ENCODE measurements around the gene GFOD1. TPM values are rescaled to one million over a fixed set of nuclear protein-coding genes. Genes with fewer than 3 reads are reported as not detected.

Gene GFOD1
- total RNA-seq, 2 donors from 2014 or later: 10.0 to 12.2 TPM

DNA sequence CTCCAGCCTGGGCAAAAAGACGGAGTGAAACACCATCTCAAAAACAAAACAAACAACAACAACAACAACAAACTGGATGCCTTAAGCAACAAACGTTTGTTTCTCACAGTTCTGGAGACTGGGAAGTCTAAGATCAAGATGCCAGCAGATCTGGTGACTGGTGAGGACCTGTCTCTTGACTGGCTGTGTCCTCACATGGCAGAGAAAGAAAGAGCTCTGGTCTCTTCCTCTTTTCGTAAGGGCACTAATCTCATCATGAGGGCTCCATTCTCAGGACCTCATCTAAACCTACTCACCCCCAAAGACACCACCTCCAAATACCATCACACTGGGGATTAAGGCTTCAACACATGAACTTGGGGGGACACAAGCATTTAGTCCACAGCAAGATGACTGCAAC, 13.5 kb upstream of the GFOD1 start:
- Histone ChIP-seq H3K36me3 (no peaks in the 10 kb centered on the region), H3K27me3 (replicated peaks; ENCODE audit: insufficient read depth) (no peaks in the 10 kb centered on the region), H3K4me3 (no peak overlapping the region), H3K9me3 (no peaks in the 10 kb centered on the region), H3K4me1 (replicated peaks) (no peaks in the 10 kb centered on the region), H3K27ac (no peak overlapping the region)
- intact Hi-C loops (cut with DNase I): no loop called here
- no peak for DNase-seq (ENCODE audit: low spot score)
- TF ChIP-seq, protein P1, sequence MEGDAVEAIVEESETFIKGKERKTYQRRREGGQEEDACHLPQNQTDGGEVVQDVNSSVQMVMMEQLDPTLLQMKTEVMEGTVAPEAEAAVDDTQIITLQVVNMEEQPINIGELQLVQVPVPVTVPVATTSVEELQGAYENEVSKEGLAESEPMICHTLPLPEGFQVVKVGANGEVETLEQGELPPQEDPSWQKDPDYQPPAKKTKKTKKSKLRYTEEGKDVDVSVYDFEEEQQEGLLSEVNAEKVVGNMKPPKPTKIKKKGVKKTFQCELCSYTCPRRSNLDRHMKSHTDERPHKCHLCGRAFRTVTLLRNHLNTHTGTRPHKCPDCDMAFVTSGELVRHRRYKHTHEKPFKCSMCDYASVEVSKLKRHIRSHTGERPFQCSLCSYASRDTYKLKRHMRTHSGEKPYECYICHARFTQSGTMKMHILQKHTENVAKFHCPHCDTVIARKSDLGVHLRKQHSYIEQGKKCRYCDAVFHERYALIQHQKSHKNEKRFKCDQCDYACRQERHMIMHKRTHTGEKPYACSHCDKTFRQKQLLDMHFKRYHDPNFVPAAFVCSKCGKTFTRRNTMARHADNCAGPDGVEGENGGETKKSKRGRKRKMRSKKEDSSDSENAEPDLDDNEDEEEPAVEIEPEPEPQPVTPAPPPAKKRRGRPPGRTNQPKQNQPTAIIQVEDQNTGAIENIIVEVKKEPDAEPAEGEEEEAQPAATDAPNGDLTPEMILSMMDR (IDR thresholded peaks at IDR 0.05): no peak
- TF ChIP-seq POLR2A (IDR thresholded peaks at IDR 0.05) (no peak), POLR2AphosphoS5 (IDR thresholded peaks at IDR 0.05) (no peak)
- 94% methylated on average over 3 of the region's 3 CpGs for WGBS

DNA sequence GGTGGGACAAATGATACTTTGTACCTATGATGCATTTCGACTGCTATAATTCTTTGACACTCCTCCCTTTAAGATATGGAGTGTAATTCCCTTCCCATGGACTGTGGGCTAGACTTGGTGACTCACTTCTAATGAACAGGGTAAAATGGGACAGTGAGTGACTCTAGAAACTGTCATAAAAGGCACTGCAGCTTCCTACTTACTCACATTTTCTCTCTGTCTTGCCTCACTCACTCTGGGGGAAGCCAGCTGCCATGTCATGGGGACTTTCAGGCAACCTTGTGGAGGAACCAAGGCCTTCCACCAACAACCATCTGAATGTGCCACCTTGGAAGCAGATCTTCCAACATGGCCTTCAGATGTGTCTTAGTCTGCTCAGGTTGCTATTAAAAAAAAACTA, 12.9 kb upstream of the GFOD1 start:
- H3K36me3 ChIP-seq: no peaks in the 10 kb centered on the region
- no peaks in the 10 kb centered on the region for H3K27me3 ChIP-seq (replicated peaks; ENCODE audit: insufficient read depth)
- no peaks in the 10 kb centered on the region for H3K9me3 ChIP-seq
- DNase-seq (ENCODE audit: low spot score): no peak
- no peak overlapping the region for H3K27ac ChIP-seq
- 88% methylated on average over 1 of the region's 1 CpG for WGBS
- no peak for TF ChIP-seq POLR2A (IDR thresholded peaks at IDR 0.05)
- no peak for TF ChIP-seq POLR2AphosphoS5 (IDR thresholded peaks at IDR 0.05)
- TF ChIP-seq, protein P1 (IDR thresholded peaks at IDR 0.05): no peak
- no peak overlapping the region for H3K4me3 ChIP-seq
- H3K4me1 ChIP-seq (replicated peaks): no peaks in the 10 kb centered on the region
- intact Hi-C loops (cut with DNase I): no loop called here

DNA sequence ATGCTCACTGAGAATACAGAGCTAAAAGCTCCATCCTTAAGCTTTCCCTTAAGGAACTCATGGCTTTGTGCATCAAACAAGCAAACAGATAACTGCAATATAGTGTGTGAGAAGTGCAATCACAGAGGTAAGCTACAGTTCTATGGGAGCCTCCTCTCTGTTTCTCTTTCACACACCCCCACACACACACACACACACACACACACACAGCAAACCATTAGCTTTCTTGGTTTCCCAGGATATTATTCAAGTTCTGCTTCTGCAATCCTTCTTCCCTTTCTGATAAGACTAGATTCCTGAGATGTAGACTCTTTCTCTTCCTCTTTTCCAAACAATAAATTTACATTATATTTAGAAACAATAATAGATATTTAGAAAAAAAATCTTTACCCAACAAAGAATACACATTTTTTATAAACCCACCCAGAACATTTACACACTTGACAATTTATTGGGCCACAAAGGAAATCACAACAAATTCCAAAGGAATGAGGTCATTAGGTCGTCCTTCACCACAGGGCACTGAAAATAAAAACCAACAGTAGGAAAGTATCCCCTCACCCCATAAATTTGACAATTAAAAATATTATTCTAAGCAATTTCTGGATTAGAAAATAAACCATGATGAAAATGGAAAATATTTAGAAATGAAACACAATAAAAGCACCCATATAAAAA, 9.3 kb upstream of the GFOD1 start:
- TF ChIP-seq POLR2AphosphoS5 (IDR thresholded peaks at IDR 0.05): no peak
- TF ChIP-seq, protein P1 (IDR thresholded peaks at IDR 0.05): no peak
- no peak for TF ChIP-seq POLR2A (IDR thresholded peaks at IDR 0.05)
- Histone ChIP-seq H3K27me3 (replicated peaks; ENCODE audit: insufficient read depth) (no peaks in the 10 kb centered on the region), H3K27ac (no peak overlapping the region), H3K4me1 (replicated peaks) (no peaks in the 10 kb centered on the region), H3K4me3 (no peak overlapping the region), H3K36me3 (no peaks in the 10 kb centered on the region), H3K9me3 (no peaks in the 10 kb centered on the region)
- 41% methylated on average over 1 of the region's 1 CpG for WGBS
- no peak for DNase-seq (ENCODE audit: low spot score)
- intact Hi-C loops (cut with DNase I): no loop called here

DNA sequence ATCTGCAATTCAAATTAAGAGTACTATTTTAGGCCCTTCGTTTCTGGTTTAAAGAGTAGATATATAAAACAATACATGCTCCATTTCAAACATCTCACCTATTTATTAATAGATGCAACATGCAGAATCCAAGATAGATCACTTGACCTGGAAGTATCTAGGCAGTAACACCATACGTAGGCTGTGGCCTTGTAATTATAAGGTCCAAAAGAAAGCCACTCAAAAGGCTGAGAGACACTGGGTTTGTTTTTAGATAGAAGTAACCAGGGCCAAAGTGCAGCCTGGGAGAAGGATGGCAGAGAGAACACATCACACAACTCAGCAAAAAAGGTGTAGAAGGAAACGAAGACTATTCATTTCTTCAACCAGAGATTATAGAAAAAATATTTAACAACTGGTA, 8.4 kb upstream of the GFOD1 start:
- DNase-seq (ENCODE audit: low spot score): no peak
- no peak overlapping the region for H3K4me3 ChIP-seq
- no peaks in the 10 kb centered on the region for H3K36me3 ChIP-seq
- TF ChIP-seq POLR2A (IDR thresholded peaks at IDR 0.05) (no peak), POLR2AphosphoS5 (IDR thresholded peaks at IDR 0.05) (no peak)
- TF ChIP-seq, protein P1 (IDR thresholded peaks at IDR 0.05): no peak
- H3K27me3 ChIP-seq (replicated peaks; ENCODE audit: insufficient read depth): no peaks in the 10 kb centered on the region
- no peaks in the 10 kb centered on the region for H3K4me1 ChIP-seq (replicated peaks)
- intact Hi-C loops (cut with DNase I): no loop called here
- 86% methylated on average over 3 of the region's 3 CpGs for WGBS
- H3K27ac ChIP-seq: no peak overlapping the region
- no peaks in the 10 kb centered on the region for H3K9me3 ChIP-seq

DNA sequence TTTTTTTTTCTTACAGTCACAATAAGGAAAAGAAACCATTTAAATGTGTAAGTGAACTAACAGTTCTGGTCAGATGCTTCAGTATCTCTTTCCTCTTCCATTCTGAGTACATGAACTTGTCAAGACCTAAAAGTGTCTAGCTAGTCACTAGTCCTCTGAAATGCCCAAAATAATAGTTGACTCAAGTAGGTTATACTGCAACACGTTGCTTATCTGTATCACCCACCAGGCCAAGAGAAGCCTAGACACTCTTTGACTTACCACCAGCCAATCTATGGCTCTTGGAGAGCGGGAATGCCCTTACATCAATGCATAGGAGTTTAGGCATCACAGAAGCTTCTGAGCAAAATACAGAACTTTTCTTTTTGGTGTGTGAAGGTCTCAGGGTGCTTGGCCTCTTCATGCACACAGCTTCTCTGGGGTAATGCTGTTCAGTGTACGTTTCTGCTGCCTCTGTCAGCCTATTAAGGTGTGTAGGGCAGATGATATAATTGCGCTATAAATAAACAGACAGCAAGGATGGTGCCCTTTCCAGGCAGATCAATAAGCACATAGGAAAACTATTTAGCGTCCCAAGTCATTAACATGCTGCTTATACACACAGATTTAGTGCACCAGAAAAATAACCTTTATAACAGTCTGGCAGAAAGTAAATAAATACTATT, 7.8 kb upstream of the GFOD1 start:
- H3K27ac ChIP-seq: no peak overlapping the region
- H3K27me3 ChIP-seq (replicated peaks; ENCODE audit: insufficient read depth): no peaks in the 10 kb centered on the region
- H3K4me3 ChIP-seq: no peak overlapping the region
- intact Hi-C loops (cut with DNase I): no loop called here
- no peaks in the 10 kb centered on the region for H3K36me3 ChIP-seq
- no peaks in the 10 kb centered on the region for H3K4me1 ChIP-seq (replicated peaks)
- TF ChIP-seq POLR2AphosphoS5 (IDR thresholded peaks at IDR 0.05): no peak
- TF ChIP-seq POLR2A (IDR thresholded peaks at IDR 0.05): no peak
- TF ChIP-seq, protein P1 (IDR thresholded peaks at IDR 0.05): no peak
- no peak for DNase-seq (ENCODE audit: low spot score)
- WGBS: 90% methylated on average over 5 of the region's 5 CpGs
- H3K9me3 ChIP-seq: no peaks in the 10 kb centered on the region
